ENCODE data around the gene COL23A1.
"Not testable (repeated sequence)": the region's sequence is repeated elsewhere in the genome, so short reads cannot be mapped to it uniquely, and the experiment has no call there.

Gene COL23A1

DNA sequence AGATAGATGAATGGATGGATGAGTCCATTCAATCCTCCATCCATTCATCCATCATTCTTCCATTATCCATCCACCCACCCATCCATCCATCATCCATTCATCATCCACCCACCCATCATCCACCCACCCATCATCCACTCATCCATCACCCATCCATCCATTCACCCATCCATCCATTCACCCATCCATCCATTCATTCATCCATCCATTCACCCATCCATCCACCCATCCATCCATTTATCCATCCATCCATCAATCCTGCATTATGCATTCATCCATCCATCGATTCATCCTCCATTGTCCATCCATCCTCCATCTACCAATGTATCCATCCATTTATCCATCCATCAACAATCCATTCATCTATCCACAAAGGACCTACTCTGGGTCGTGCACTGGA lies 344.8 kb downstream of the COL23A1 start:
- DNase-seq (ENCODE audit: low read depth in 2 of 2), result no peak

GRCh38 chr5:178244576-178244975 lies 345.6 kb downstream of the COL23A1 start:
- no peak for DNase-seq (ENCODE audit: low read depth in 2 of 2)

GRCh38 chr5:178242416-178242815 lies 347.8 kb downstream of the COL23A1 start:
- no peak for DNase-seq (ENCODE audit: low read depth in 2 of 2)

DNA sequence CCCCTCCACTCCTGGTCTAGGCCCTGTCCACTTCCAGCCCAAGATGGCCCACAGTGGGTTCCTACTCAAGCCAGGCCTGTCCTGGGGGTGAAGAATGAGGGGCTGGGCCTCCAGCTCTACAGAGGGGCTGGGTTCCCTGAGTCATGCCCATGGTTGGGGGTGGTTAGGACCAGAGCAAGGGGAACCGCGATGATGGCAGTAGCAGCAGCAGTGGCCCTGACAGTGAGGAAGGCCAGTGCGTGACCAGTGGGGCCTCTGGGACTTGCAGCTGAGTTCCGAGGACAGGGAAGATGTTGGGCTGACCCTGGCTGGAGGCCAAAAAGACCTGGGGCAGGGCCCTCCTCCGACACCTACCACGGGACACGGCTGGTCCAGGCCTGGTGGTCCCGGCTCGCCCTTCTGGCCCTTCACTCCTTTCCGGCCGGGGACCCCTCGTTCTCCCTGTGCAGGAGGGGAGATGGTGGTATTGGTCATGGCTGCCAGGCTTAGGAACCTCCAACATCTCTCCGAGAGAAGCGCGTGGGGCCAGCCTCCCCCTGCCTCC lies 348.4 kb downstream of the COL23A1 start:
- no peak for DNase-seq (ENCODE audit: low read depth in 2 of 2)

GRCh38 chr5:178241231-178241663 lies 348.9 kb downstream of the COL23A1 start:
- DNase-seq (ENCODE audit: low read depth in 2 of 2), result no peak

- no peak for DNase-seq (ENCODE audit: low read depth in 2 of 2)
These were observed 349.4 kb downstream of the COL23A1 start for GRCh38 chr5:178240766-178241165.

- no peak for DNase-seq (ENCODE audit: low read depth in 2 of 2)
These were observed 349.9 kb downstream of the COL23A1 start for GRCh38 chr5:178240341-178240741.

GRCh38 chr5:178239626-178240301 lies 350.4 kb downstream of the COL23A1 start:
- DNase-seq (ENCODE audit: low read depth in 2 of 2), result not testable (repeated sequence)

DNA sequence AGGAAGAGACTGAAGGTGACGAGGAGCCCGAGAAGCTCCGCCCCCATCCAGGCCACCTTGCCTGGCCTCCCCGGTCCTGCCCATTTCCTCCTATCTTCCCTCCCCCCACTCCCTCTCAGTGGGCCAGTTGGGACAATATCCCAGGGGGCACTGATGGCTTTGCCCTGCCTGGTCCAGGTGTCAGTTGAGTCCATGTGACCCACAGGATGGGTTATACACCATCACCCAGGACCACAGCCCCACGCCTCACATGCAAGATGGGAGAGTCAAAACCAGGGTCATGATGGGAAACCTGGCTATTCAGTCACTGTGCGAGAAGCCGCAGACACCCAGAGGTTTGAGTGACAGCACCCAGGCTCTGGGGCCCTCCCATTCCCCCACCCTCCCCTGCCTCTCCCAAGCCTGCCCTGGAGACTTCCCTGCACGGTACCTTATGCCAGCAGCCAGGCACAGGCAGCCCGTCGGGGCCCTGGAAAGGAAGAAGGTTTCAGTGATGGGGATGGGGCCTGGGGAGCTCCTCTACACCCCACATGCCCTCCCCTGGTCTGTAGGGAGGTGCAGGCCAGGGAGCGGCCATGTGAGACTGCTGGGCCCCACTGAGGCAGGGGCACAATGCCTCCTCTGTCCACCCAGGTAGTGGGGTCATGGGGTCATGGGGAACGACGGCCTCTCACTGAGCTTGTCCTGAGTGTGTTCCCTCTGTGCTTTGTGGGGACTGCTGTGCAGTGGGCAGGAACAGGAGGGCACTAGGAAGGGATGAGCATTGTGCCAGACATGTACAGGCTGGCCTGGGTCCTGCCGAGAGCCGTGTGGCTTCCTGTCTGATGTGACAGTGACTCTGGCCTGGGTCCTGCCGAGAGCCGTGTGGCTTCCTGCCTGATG lies 351.2 kb downstream of the COL23A1 start:
- no peak for DNase-seq (ENCODE audit: low read depth in 2 of 2)

DNA sequence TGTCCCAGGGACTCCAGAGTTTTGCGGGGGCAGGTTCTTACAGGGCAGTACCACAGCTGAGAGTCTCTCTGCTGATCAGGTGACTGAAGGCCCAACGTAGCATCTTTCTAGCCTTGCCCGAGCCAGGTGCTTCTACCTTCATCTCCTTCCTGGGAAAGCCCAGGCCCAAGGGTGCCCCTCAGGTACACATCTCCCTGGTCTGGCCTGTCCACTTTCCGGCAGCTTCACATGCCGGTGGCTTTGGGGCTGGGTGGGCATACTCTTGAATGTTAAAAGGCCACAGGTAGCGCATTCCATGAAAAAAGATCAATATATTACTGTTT lies 351.9 kb downstream of the COL23A1 start:
- DNase-seq (ENCODE audit: low read depth in 2 of 2), result no peak

DNA sequence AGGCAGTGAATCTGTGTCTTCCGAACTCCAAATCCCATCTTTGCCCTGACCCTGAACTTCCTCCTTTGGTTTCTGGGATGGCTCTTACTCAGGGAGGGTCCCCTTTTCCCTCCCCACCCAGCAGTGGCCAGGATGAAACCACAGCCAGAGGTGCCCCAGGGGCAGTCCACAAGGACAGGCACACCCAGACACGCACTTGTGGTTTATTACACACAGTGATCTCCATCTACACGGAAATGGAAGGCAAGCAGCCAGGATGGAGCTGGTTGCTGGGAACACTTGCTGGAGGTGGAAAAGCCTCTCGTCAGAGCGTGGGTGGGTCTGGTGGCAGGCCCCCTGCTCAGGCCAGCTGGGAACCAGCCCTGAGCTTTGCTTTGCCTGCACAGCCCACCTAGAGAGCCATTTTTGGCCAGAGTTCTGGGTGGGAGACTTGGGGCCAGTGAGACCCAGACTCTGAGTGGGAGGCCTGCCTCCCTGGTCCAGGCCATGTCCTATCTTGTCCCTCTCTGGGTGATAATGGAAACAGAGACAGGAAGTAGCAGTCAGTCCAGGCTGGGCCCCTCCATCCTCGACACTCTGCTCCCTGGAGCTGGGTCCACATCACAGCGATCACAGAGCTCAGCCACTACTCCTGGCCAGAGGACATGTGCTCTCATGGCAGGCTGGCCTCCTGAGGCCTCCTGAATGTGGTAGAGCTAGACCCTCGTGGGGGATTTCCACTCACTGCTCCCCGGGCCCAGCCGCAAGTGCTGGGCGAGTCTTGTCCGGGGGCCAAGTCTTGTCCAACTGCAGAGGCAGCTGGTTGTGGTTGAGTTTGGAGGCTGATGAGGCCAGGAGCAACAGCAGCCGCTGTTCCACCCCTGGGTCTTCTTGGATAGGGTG lies 352.5 kb downstream of the COL23A1 start:
- no peak for DNase-seq (ENCODE audit: low read depth in 2 of 2)

DNA sequence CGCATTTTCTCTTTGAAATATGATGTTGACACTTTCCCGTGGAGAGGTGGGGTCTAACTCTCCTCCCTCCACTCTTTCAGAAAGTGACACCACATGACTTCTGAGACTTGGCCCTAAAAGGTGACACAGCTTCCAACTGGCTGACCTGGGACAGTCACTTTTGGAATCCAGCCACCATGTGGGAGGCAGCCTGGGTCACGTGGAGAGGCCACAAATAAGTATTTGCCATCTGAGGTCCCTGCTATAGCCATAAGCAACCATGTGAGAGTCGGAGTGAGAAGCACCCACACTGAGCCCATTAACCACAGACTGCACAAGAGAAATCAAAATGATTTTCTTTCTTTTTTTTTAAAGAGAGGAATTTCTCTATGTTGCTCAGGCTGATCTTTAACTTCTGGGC lies 353.5 kb downstream of the COL23A1 start:
- DNase-seq (ENCODE audit: low read depth in 2 of 2), result no peak

DNA sequence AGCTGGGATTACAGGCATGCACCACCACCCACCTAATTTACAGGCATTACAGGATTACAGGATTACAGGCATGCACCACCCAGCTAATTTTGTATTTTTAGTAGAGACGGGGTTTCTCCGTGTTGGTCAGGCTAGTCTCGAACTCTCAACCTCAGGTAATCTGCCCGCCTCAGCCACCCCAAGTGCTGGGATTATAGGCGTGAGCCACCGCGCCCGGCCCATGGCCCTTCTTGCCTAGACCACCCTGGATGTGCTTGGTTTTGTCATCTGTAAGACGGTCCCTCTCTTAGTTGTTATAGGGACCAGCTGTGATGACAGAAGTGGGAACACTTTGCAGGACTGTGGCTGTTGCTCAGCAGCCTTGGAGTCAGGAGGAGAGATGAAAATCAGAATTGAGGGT lies 354.1 kb downstream of the COL23A1 start:
- DNase-seq (ENCODE audit: low read depth in 2 of 2), result no peak

DNA sequence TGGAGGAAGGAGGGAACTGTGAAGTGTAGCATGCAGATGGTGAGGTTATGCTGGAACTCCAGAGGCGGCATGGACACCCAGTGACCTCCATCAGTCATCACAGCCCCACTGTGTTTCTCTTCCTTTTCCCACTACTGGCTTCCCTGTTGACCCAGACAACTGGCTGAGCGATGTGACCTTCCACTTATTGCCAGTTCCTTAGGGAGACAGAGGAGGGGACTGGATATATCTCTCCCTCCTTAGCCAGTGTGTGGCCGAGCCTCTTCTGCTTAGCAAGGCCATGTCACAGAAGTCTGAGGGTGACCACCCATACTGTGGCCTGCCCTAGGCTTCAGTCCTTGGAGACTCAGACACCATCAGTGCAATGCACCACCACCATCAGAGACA lies 354.6 kb downstream of the COL23A1 start:
- DNase-seq (ENCODE audit: low read depth in 2 of 2), result no peak

DNA sequence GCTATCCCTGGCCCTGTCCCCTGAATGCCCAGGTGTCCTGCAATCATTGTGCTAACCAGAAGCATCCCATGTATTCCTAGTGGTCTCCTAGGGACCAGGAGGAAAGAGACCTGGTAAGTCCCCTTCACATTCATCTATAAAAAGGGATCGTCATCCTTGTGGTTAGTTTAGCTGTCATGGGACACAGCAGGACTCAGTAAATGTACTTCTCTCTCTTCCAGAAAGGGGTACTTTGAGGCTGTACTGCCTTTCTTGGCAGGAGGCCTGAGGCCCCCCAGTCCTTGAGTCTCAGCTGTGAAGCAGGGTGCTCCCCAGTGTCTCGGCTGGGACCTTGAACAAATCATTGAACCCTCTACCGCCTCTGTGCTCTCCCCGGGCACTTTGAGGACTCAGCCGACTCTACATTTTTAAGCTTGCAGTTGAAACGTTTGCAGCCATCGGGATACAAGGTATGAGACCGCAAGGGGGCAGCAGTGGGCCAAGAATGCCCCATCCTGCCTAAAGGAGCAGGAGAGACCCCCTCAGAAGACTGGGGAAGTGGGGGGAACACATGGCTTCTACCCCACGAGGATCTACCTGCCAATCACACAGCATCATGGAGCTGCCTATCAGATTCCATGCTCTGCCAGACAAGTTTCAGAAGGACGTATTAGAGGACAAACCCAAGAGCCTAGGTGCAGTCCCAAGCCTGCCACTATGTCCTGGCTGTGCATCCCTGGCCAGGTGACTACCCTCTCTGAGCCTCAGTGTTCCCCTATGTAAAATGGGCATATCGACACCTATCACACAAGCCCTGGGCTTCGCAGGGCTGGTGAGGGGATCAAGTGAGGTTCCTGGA lies 355.2 kb downstream of the COL23A1 start:
- peak; percentile 45 to 77 for DNase-seq (ENCODE audit: low read depth in 2 of 2)

DNA sequence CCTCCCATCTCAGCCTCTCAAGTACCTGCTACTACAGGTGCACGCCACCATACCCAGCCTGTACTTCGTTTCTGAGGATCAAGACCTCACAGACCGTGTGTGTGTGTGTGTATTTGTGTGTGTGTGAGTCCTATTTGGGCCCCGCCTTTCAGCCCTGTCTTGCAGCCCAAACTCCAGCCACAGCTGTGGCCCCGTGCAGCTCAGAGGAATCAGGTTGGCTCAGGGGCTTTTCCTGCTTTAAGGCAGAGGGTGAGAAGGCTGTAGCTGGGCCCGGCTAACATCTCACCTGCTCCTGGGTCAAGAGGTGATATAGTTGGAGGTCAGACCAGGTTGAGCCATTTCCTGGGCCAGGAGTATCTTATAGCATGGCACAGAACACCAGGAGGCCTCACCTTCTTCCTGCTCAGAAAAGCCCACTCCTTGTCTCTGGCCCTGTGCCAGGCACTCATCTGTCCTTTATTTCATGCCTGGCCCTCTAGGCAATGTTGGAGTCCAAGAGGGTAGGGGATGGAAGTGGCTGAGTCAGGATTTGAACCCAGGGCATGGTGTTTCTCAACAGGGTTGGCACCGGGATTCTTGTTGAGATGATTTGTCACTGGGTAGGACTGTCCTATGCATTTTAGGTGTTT lies 356.0 kb downstream of the COL23A1 start:
- no peak for DNase-seq (ENCODE audit: low read depth in 2 of 2)

DNA sequence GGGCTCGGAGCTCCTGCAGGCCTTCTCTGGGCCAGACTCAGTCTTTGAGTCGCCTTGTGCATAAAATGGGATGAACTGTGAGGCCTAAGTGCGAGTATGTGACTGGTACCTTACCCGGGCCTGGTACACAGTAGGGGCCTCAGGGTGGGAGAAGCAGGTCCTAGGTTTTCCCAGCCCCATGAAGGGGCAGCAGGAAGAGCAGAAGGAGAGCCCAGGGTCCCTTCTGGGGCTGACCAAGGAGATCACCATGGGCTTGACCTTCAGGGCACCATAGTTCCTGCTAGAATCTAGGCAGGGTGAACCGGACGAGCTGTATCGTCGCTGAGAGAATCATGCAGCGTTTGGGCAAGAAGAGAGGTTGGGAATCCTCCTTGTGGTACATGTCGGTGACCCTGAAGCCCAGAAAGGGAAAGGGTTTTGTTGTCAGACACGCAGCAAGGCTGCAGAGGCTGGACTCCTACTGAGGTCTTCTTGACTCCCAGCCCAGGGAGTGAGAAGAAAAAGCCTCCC lies 357.2 kb downstream of the COL23A1 start:
- no peak for DNase-seq (ENCODE audit: low read depth in 2 of 2)

- DNase-seq (ENCODE audit: low read depth in 2 of 2), result peak; percentile 50 to 67
These were observed 357.9 kb downstream of the COL23A1 start, which contains the start of gene PHYKPL for GRCh38 chr5:178232124-178232919. Gene PHYKPL, minus strand, starts transcription at chr5:178232802. Its CDS starts 252 bp downstream, at chr5:178232550.

- no peak for DNase-seq (ENCODE audit: low read depth in 2 of 2)
These were observed 358.6 kb downstream of the COL23A1 start for GRCh38 chr5:178231539-178232123.
